Measurements from ENCODE around the gene RPS19BP1. TPM values are rescaled to one million over a fixed set of nuclear protein-coding genes. Genes with fewer than 3 reads are reported as not detected.

The RPS19BP1 gene
- 100 to 1,000 TPM; 103 to 157 (median 133) TPM for total RNA-seq

- DNase-seq (ENCODE audit: low spot score): peak; percentile 97
- peak; percentile 91 for ATAC-seq (ENCODE audit: low FRiP score)
- TF ChIP-seq CTCF (IDR thresholded peaks at IDR 0.05): no peak
Observed at GRCh38 chr22:39532215-39533073, at the start of gene RPS19BP1. Gene RPS19BP1 (minus strand): TSS chr22:39532748. CDS start chr22:39532738, 10 bp downstream.

GRCh38 chr22:39581303-39581702 lies 48.8 kb upstream of the RPS19BP1 start:
- ATAC-seq (ENCODE audit: low FRiP score) (no peak), DNase-seq (ENCODE audit: low spot score) (no peak)
- no peak for TF ChIP-seq CTCF (IDR thresholded peaks at IDR 0.05)

GRCh38 chr22:39580795-39581194 lies 48.2 kb upstream of the RPS19BP1 start:
- ATAC-seq (ENCODE audit: low FRiP score) (no peak), DNase-seq (ENCODE audit: low spot score) (no peak)
- TF ChIP-seq CTCF (IDR thresholded peaks at IDR 0.05): no peak

DNA sequence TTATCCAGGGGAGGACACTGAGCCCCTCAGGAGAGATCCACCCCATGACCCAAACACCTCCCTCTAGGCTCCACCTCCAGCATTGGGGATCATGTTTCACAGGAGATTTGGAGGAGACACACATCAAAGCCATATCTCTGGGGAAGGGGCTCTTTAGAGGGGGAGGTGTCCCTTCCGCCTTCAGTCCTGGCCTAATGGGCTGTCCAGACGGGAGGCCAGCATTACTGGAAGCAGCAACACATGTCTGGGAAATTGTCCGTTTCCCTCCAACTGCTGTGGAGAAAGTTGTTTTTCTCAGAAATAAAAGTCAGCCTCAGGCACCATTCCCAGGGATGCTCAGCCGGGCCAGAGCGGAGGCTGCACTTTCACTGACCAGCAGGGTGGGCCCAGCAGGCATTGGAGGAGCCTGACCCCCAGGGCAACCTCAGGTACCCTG lies 47.5 kb upstream of the RPS19BP1 start:
- no peak for DNase-seq (ENCODE audit: low spot score)
- no peak for ATAC-seq (ENCODE audit: low FRiP score)
- TF ChIP-seq CTCF (IDR thresholded peaks at IDR 0.05): no peak

DNA sequence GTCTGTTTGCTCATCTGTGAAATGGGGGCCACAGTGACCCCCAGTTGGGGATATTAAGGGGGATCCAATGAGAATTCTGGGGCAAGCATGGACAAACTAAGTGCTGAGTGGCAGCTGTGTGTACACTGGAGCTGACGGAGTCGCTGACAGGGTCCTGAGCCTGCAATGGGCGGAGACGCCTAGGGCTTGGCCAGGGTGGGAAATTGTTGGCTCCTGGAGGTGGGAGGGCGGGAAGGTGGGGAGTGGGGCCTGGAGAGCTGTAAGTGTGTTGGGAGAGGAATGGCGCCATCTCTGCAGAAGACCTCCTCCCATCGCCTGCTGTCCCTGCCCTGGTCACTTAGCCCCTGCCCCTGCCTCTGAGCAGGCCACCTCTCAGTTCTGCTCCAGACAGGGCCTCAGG lies 45.4 kb upstream of the RPS19BP1 start:
- no peak for TF ChIP-seq CTCF (IDR thresholded peaks at IDR 0.05)
- ATAC-seq (ENCODE audit: low FRiP score) (no peak), DNase-seq (ENCODE audit: low spot score) (no peak)

DNA sequence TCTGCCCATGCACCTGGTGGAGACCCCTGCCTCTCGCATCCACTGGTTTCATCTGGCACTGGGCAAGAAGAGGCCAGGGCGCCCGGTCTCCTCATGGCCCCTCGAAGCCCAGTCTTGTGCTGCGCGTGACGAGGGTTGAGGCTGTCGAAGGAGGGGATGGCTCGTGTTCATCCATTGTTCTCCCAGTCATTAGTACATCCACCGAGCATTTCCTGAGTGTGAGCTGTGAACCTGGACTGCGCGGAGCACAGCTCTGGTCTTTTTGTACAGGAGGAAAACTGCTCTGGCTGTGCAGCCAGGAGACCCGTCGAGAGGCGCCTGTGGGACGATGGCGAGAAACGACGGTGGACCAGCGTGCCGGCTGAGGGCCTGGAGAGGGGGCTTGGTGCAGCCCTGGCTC lies 44.8 kb upstream of the RPS19BP1 start:
- no peak for TF ChIP-seq CTCF (IDR thresholded peaks at IDR 0.05)
- ATAC-seq (ENCODE audit: low FRiP score) (no peak), DNase-seq (ENCODE audit: low spot score) (no peak)

DNA sequence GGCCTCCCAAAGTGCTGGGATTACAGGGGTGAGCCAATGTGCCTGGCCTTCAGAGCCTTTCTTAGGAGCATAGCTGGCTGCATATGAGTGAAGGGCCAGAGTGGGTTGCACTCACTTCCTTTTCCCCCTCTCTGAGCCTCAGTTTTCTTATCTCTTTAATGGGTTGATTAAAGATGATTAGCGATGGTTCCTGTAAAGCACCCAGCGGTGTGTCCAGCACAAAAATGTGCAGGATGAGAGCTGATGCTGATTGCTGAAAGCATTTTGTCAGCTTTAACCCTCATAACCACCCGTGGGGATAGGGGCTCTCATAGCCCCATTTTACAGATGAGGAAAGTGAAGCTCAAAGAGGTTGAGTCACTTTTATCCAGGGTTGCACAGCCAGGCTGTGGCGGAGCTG lies 43.5 kb upstream of the RPS19BP1 start:
- DNase-seq (ENCODE audit: low spot score) (no peak), ATAC-seq (ENCODE audit: low FRiP score) (no peak)
- no peak for TF ChIP-seq CTCF (IDR thresholded peaks at IDR 0.05)
